Transverse colon (tissue), 3 donors: ENCODE results near the gene OTUD3.

Source experiments
- CTCF ChIP-seq, 5 experiments: fragments of 200-600 bp in 3 of 5; fragments of 450-650 bp in 2 of 5; sonication (generic) in 3 of 5; IDR thresholded peaks; 1 replicate in 2 of 5; 2 replicates in 3 of 5; pipeline ENCODE4 v1.5.1; 2016 to 2017; ENCODE audit warnings: antibody characterized with exemption in 5 of 5, inconsistent platforms in 3 of 5, mild to moderate bottlenecking in 2 of 5, moderate library complexity in 1 of 5
- POLR2A ChIP-seq: fragments of 450-650 bp; IDR thresholded peaks from one replicate; pipeline ENCODE4 v1.6.1; 2016; ENCODE audit warnings: antibody characterized with exemption, mild to moderate bottlenecking, moderate library complexity

DNA sequence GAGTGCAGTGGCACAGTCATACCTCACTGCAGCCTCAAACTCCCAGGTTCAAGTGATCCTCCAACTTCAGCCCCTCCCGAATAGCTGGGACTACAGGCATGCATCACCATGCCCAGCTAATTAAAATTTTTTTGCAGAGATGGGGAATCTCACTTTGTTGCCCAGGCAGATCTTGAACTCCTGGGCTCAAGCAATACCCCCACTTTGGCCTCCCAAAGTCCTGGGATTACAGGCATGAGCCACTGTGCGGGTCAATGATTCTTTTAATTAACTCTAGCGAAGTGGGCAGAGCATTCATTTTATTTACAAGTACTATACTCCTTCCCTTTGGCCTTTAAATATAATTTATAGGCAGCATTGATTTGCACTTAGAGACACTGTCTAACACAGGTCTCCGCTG lies 2.5 kb upstream of the OTUD3 start:
- TF ChIP-seq CTCF (IDR thresholded peaks at IDR 0.05) (no peak), POLR2A (no peak)
